SK-N-SH treated with all-trans-retinoic acid at 6 μM for 48 hours (cell line): Measurements from ENCODE around the gene TNFRSF8.
A peak's percentile ranks its signal among the peaks of the same experiment; 100 is the strongest.

Source experiments
- ATAC-seq: fragments of 200-7000 bp; cut with Tn5 transposase; 3 replicates; pipeline ENCODE4 v1.9.1; 2020; ENCODE audit warnings: mild to moderate bottlenecking, moderate library complexity
- ARNTL ChIP-seq: fragments of 450-650 bp; formaldehyde crosslinking; IDR thresholded peaks from 2 replicates; pipeline ENCODE4 v1.5.0; 2020; ENCODE audit warnings: low read depth, mild to moderate bottlenecking, moderate library complexity, borderline replicate concordance
- BACH2 ChIP-seq: fragments of 250-450 bp; sonication (Bioruptor Pico); IDR thresholded peaks from 2 replicates; pipeline ENCODE4 v1.9.0; 2021; ENCODE audit warnings: mild to moderate bottlenecking, borderline replicate concordance
- CSDC2 ChIP-seq: fragments of 250-450 bp; sonication (Bioruptor Pico); IDR thresholded peaks from 2 replicates; pipeline ENCODE4 v1.5.0; 2020; ENCODE audit warnings: mild to moderate bottlenecking, moderate library complexity
- ESRRG ChIP-seq: fragments of 250-450 bp; sonication (Bioruptor Pico); IDR thresholded peaks from 2 replicates; pipeline ENCODE4 v1.6.1; 2021; ENCODE audit warnings: mild to moderate bottlenecking
- GLIS3 ChIP-seq: fragments of 250-450 bp; sonication (Bioruptor Pico); IDR thresholded peaks from 2 replicates; pipeline ENCODE4 v1.5.0; 2020; ENCODE audit warnings: mild to moderate bottlenecking, moderate library complexity
- ISL1 ChIP-seq: fragments of 250-450 bp; sonication (Bioruptor Pico); IDR thresholded peaks from 2 replicates; pipeline ENCODE4 v2.1.2; 2022; ENCODE audit warnings: mild to moderate bottlenecking, moderate library complexity
- OSR1 ChIP-seq: fragments of 250-450 bp; sonication (Bioruptor Pico); IDR thresholded peaks from 2 replicates; pipeline ENCODE4 v1.8.0; 2022; ENCODE audit warnings: moderate library complexity, mild to moderate bottlenecking, inconsistent platforms
- PPARA ChIP-seq: fragments of 250-450 bp; sonication (Bioruptor Pico); IDR thresholded peaks from 2 replicates; pipeline ENCODE4 v1.5.0; 2020; ENCODE audit warnings: mild to moderate bottlenecking, borderline replicate concordance
- RARB ChIP-seq: fragments of 250-450 bp; sonication (Bioruptor Pico); IDR thresholded peaks from 2 replicates; pipeline ENCODE4 v1.8.0; 2021; ENCODE audit warnings: mild to moderate bottlenecking, moderate library complexity
- SNAI2 ChIP-seq: fragments of 250-450 bp; sonication (Bioruptor Pico); IDR thresholded peaks from 2 replicates; pipeline ENCODE4 v1.5.0; 2020; ENCODE audit warnings: mild to moderate bottlenecking, moderate library complexity
- TCF4 ChIP-seq: fragments of 250-450 bp; sonication (Bioruptor Pico); IDR thresholded peaks from 2 replicates; pipeline ENCODE4 v1.8.0; 2021; ENCODE audit warnings: mild to moderate bottlenecking, moderate library complexity, borderline replicate concordance
- TOX ChIP-seq: fragments of 250-450 bp; sonication (Bioruptor Pico); IDR thresholded peaks from 2 replicates; pipeline ENCODE4 v1.8.0; 2021; ENCODE audit warnings: mild to moderate bottlenecking, moderate library complexity, borderline replicate concordance
- ZC3H10 ChIP-seq: fragments of 250-450 bp; sonication (Bioruptor Pico); IDR thresholded peaks from 2 replicates; pipeline ENCODE4 v1.5.1; 2021; ENCODE audit warnings: mild to moderate bottlenecking, moderate library complexity
- ZFP3 ChIP-seq: fragments of 250-450 bp; sonication (Bioruptor Pico); IDR thresholded peaks from 2 replicates; pipeline ENCODE4 v1.5.0; 2020; ENCODE audit warnings: mild to moderate bottlenecking, moderate library complexity
- ZFP30 ChIP-seq: fragments of 450-650 bp; formaldehyde crosslinking; IDR thresholded peaks from 2 replicates; pipeline ENCODE4 v1.5.0; 2022; ENCODE audit warnings: mild to moderate bottlenecking, moderate library complexity
- ZNF565 ChIP-seq: fragments of 450-650 bp; formaldehyde crosslinking; conservative IDR thresholded peaks from 2 replicates; pipeline ENCODE4 v1.5.0; 2020; ENCODE audit warnings: low read depth, mild to moderate bottlenecking, moderate library complexity
- ZNF70 ChIP-seq: fragments of 450-650 bp; formaldehyde crosslinking; IDR thresholded peaks from 2 replicates; pipeline ENCODE4 v1.5.0; 2020; ENCODE audit warnings: mild to moderate bottlenecking, moderate library complexity
- ZNF8 ChIP-seq: fragments of 450-650 bp; formaldehyde crosslinking; IDR thresholded peaks from 2 replicates; pipeline ENCODE4 v1.5.0; 2020; ENCODE audit warnings: mild to moderate bottlenecking, moderate library complexity
- TF ChIP-seq, protein P1 (sequence below): fragments of 250-450 bp; sonication (Bioruptor Pico); IDR thresholded peaks from 2 replicates; pipeline ENCODE4 v1.5.1; 2021; ENCODE audit warnings: mild to moderate bottlenecking, moderate library complexity
- TF ChIP-seq, protein P2 (sequence below): fragments of 250-450 bp; sonication (Bioruptor Pico); IDR thresholded peaks from 2 replicates; pipeline ENCODE4 v1.5.1; 2020; ENCODE audit warnings: low read depth, mild to moderate bottlenecking, moderate library complexity
- TF ChIP-seq, protein P3 (sequence below): fragments of 250-450 bp; sonication (Bioruptor Pico); IDR thresholded peaks from 2 replicates; pipeline ENCODE4 v1.8.0; 2020; ENCODE audit warnings: mild to moderate bottlenecking, moderate library complexity, borderline replicate concordance
- TF ChIP-seq, protein P4 (sequence below): fragments of 250-450 bp; sonication (Bioruptor Pico); IDR thresholded peaks from 2 replicates; pipeline ENCODE4 v1.8.0; 2021; ENCODE audit warnings: low read depth, mild to moderate bottlenecking, moderate library complexity, borderline replicate concordance

TNFRSF8 gene

DNA sequence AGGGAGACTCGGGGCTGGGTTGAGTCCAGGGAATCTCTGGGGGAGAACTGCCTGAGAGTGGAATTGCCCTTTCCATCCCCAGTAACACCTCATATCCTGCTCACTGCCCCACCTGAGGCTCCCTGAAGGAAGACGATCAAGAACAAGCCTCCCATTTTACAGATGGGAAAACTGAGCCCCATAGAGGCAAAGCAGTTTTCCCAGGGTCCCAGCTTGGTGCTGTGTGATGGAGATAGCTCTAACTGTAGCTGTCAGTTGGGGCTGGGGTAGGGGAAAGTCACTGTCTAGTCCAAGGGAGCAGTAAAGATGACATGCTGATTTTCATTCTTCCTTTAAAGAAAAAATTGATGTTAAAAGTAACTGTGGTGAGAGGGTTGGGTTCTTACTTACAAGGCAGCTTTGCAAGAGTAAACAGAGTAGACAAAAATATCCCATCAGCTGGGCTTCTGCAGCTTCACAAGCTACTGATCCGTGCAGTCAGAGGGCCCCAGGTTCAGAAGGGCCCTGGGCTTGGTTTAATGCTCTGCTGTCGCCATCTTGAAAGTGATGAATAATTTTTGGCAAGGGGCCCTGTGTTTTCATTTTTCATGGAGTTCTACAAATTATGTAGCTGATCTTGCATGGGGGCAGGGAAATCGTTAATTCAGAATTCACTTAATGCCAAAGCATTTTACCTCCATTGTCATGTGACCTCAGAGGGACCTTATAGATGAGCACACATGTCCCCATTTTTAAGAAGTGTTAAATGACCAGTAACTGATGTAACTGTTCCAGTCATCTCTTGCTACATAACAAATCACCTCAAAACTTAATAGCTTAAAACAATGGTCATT lies 86.1 kb downstream of the TNFRSF8 start:
- ATAC-seq: no peak
- no peak for TF ChIP-seq ARNTL (CRISPR knock-in tag)
- TF ChIP-seq GLIS3 (CRISPR knock-in tag): no peak
- TF ChIP-seq ZNF565: no peak
- TF ChIP-seq ZC3H10 (CRISPR knock-in tag): no peak
- TF ChIP-seq, protein P1, sequence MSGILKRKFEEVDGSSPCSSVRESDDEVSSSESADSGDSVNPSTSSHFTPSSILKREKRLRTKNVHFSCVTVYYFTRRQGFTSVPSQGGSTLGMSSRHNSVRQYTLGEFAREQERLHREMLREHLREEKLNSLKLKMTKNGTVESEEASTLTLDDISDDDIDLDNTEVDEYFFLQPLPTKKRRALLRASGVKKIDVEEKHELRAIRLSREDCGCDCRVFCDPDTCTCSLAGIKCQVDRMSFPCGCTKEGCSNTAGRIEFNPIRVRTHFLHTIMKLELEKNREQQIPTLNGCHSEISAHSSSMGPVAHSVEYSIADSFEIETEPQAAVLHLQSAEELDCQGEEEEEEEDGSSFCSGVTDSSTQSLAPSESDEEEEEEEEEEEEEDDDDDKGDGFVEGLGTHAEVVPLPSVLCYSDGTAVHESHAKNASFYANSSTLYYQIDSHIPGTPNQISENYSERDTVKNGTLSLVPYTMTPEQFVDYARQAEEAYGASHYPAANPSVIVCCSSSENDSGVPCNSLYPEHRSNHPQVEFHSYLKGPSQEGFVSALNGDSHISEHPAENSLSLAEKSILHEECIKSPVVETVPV (CRISPR knock-in tag): no peak
- TF ChIP-seq TOX (CRISPR knock-in tag): no peak

DNA sequence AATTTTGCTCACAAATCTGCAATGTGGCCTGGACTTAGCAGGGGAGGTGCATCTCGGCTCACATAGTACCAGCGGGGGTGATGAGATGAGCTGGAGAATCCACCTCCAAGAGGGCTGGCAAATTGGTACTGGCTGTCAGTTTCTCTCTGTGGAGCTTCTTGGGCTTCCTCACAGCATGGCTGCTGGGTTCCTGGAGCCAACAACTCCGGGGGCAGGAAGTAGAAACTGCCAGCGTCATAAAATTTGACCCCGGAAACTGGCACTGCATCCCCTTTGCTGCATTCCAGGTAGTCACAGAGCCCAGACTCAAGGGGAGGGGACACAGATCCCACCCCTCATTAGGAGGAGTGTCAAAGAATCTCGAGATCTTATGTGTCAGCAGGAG lies 86.7 kb downstream of the TNFRSF8 start:
- TF ChIP-seq ZC3H10 (CRISPR knock-in tag) (no peak), ZNF565 (peak; percentile 92), ESRRG (CRISPR knock-in tag) (no peak)
- no peak for ATAC-seq

DNA sequence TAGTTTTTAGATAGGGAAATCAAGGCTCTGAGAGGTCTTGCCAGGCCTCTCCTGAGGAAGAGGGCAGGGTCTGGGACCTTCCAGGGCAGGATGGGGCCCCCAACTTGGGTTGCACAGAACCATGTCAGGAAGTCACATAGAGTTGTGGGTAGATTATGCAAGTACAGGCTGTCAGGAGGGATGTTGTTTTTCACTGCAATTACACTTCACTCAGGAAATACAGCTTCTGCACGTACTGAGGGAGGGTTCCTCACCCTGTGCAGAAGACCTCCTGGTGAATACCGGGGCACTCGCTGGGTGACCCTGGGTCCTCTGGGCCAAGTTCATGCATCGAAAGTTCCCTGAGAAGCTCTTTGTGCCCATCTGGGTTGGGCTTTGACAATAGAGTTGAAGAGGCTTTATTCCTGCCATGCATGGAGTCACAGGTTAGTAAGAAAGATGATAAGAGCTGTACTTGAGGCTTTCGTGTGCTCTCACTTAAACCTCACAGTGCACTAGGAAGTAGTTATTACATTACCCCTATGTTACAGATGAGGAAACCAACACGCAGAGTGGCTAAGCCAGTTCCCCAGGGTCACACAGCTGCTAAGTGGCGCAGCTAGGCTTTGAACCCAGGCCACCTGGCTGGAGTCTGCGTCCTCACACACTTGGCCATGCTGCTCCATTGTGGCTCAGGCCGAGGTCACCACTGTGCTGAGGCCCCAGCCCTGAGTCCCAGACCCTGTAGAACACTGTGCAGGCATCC lies 87.5 kb downstream of the TNFRSF8 start:
- TF ChIP-seq PPARA (CRISPR knock-in tag) (no peak), ZNF8 (CRISPR knock-in tag) (no peak), BACH2 (CRISPR knock-in tag) (no peak), ZFP3 (no peak), ZNF70 (CRISPR knock-in tag) (no peak), SNAI2 (no peak), ZFP30 (CRISPR knock-in tag) (no peak), ISL1 (CRISPR knock-in tag) (no peak), ESRRG (CRISPR knock-in tag) (no peak), TCF4 (no peak), RARB (no peak), GLIS3 (CRISPR knock-in tag) (no peak), ARNTL (CRISPR knock-in tag) (no peak)
- TF ChIP-seq, protein P2, sequence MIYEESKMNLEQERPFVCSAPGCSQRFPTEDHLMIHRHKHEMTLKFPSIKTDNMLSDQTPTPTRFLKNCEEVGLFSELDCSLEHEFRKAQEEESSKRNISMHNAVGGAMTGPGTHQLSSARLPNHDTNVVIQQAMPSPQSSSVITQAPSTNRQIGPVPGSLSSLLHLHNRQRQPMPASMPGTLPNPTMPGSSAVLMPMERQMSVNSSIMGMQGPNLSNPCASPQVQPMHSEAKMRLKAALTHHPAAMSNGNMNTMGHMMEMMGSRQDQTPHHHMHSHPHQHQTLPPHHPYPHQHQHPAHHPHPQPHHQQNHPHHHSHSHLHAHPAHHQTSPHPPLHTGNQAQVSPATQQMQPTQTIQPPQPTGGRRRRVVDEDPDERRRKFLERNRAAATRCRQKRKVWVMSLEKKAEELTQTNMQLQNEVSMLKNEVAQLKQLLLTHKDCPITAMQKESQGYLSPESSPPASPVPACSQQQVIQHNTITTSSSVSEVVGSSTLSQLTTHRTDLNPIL: no peak
- TF ChIP-seq, protein P1 (CRISPR knock-in tag): no peak
- TF ChIP-seq, protein P3, sequence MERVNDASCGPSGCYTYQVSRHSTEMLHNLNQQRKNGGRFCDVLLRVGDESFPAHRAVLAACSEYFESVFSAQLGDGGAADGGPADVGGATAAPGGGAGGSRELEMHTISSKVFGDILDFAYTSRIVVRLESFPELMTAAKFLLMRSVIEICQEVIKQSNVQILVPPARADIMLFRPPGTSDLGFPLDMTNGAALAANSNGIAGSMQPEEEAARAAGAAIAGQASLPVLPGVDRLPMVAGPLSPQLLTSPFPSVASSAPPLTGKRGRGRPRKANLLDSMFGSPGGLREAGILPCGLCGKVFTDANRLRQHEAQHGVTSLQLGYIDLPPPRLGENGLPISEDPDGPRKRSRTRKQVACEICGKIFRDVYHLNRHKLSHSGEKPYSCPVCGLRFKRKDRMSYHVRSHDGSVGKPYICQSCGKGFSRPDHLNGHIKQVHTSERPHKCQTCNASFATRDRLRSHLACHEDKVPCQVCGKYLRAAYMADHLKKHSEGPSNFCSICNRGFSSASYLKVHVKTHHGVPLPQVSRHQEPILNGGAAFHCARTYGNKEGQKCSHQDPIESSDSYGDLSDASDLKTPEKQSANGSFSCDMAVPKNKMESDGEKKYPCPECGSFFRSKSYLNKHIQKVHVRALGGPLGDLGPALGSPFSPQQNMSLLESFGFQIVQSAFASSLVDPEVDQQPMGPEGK (CRISPR knock-in tag): no peak
- TF ChIP-seq, protein P4, sequence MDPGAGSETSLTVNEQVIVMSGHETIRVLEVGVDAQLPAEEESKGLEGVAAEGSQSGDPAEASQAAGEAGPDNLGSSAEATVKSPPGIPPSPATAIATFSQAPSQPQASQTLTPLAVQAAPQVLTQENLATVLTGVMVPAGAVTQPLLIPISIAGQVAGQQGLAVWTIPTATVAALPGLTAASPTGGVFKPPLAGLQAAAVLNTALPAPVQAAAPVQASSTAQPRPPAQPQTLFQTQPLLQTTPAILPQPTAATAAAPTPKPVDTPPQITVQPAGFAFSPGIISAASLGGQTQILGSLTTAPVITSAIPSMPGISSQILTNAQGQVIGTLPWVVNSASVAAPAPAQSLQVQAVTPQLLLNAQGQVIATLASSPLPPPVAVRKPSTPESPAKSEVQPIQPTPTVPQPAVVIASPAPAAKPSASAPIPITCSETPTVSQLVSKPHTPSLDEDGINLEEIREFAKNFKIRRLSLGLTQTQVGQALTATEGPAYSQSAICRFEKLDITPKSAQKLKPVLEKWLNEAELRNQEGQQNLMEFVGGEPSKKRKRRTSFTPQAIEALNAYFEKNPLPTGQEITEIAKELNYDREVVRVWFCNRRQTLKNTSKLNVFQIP (CRISPR knock-in tag): no peak
- no peak for ATAC-seq

DNA sequence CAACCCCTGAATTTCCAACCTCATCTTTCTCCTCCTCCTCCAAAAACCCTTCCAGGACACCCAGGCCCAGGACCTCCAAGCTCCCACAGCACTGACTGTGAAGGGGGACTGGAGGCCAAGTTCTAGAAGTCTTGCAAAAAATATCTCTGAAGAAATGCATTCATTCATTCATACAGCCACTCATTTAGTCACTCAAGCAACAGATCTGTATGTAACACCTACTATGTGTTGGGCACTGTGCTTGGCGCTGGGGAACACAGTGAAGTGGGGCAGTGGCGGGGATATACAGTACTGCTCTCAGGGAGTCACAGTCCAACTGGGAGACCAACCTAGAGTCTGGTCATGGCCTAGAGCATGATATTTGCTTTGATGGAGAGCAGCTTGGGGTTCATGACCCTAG lies 88.4 kb downstream of the TNFRSF8 start:
- TF ChIP-seq ZNF70 (CRISPR knock-in tag) (no peak), OSR1 (no peak), ZFP30 (CRISPR knock-in tag) (no peak), ESRRG (CRISPR knock-in tag) (no peak), ARNTL (CRISPR knock-in tag) (no peak), SNAI2 (no peak), ZNF8 (CRISPR knock-in tag) (no peak), ISL1 (CRISPR knock-in tag) (no peak), TCF4 (no peak), CSDC2 (CRISPR knock-in tag) (no peak), GLIS3 (CRISPR knock-in tag) (no peak), RARB (no peak)
- TF ChIP-seq, protein P2: no peak
- TF ChIP-seq, protein P1 (CRISPR knock-in tag): no peak
- ATAC-seq: no peak
